Naive thymus-derived CD4-positive, alpha-beta T cell (primary cell): ENCODE results near the gene PTPRF. TPM values are rescaled to one million over a fixed set of nuclear protein-coding genes. Genes with fewer than 3 reads are reported as not detected.

Experiments used
- ATAC-seq: fragments of 150-1000 bp; cut with Tn5 transposase; 2 replicates; pipeline ENCODE4 v1.10.0; 2021; ENCODE audit warnings: mild to moderate bottlenecking, moderate library complexity
- CTCF ChIA-PET: fragments of 350-600 bp; sonication (Branson Sonifier 250); formaldehyde crosslinking; loops from one replicate; lab custom pipeline; 2021; ENCODE audit warnings: antibody characterized with exemption; lab: Charles Lee
- POLR2A ChIA-PET: fragments of 350-600 bp; sonication (Branson Sonifier 250); formaldehyde crosslinking; loops from one replicate; lab custom pipeline; 2021; ENCODE audit warnings: antibody characterized with exemption, inconsistent platforms; lab: Charles Lee
- DNase-seq, 9 donors: peaks; one replicate each; pipeline versions ENCODE4 v3.0.0 to v3.0.0-alpha.2; 2020 to 2022; ENCODE audit warnings: mixed read lengths in 1 of 9
- H3K27ac ChIP-seq: one replicate; pipeline ENCODE4 v1.7.0; 2013; ENCODE audit warnings: mild to moderate bottlenecking, low read depth, low read length, moderate library complexity
- H3K27me3 ChIP-seq, 2 donors: one replicate each; pipeline ENCODE4 v1.7.0; 2013; ENCODE audit warnings: low read length in 2 of 2, mild to moderate bottlenecking in 2 of 2, moderate library complexity in 2 of 2; ENCODE audit not compliant: control insufficient read depth in 2 of 2, insufficient read depth in 2 of 2
- H3K36me3 ChIP-seq, 3 experiments: 1 replicate in 2 of 3; 2 replicates in 1 of 3; pipeline ENCODE4 v1.7.0; 2013; ENCODE audit warnings: low read length in 3 of 3, mild to moderate bottlenecking in 3 of 3, moderate library complexity in 1 of 3; ENCODE audit not compliant: insufficient read depth in 3 of 3, control insufficient read depth in 2 of 3
- H3K4me1 ChIP-seq, 2 donors: one replicate each; pipeline ENCODE4 v1.7.0; 2013; ENCODE audit warnings: low read length in 2 of 2, mild to moderate bottlenecking in 2 of 2, moderate library complexity in 1 of 2; ENCODE audit not compliant: control insufficient read depth in 2 of 2, insufficient read depth in 2 of 2
- H3K4me3 ChIP-seq: 2 replicates; pipeline ENCODE4 v1.7.0; 2013; ENCODE audit warnings: mild to moderate bottlenecking, low read length
- H3K9me3 ChIP-seq, 3 experiments: 1 replicate in 2 of 3; 2 replicates in 1 of 3; pipeline ENCODE4 v1.7.0; 2013; ENCODE audit warnings: low read length in 3 of 3; ENCODE audit not compliant: control insufficient read depth in 2 of 3
- H3K27ac Mint-ChIP-seq, 9 donors: one replicate each; pipeline ENCODE4 v1.8.0; 2020 to 2022; ENCODE audit warnings: mixed read lengths in 9 of 9, mild to moderate bottlenecking in 8 of 9, moderate library complexity in 5 of 9, inconsistent platforms in 2 of 9
- H3K27me3 Mint-ChIP-seq, 5 donors: one replicate each; pipeline ENCODE4 v1.8.0; 2021 to 2022; ENCODE audit warnings: mixed read lengths in 5 of 5, mild to moderate bottlenecking in 1 of 5
- H3K36me3 Mint-ChIP-seq, 5 donors: one replicate each; pipeline ENCODE4 v1.8.0; 2020 to 2022; ENCODE audit warnings: mixed read lengths in 5 of 5, mild to moderate bottlenecking in 3 of 5, inconsistent platforms in 1 of 5
- H3K4me1 Mint-ChIP-seq, 7 donors: one replicate each; pipeline ENCODE4 v1.8.0; 2020 to 2022; ENCODE audit warnings: mixed read lengths in 7 of 7, mild to moderate bottlenecking in 3 of 7, inconsistent platforms in 1 of 7
- H3K4me3 Mint-ChIP-seq, 10 donors: one replicate each; pipeline ENCODE4 v1.8.0; 2020 to 2022; ENCODE audit warnings: mild to moderate bottlenecking in 10 of 10, mixed read lengths in 10 of 10, moderate library complexity in 6 of 10, inconsistent platforms in 2 of 10
- H3K9me3 Mint-ChIP-seq, 11 donors: one replicate each; pipeline ENCODE4 v1.8.0; 2020 to 2022; ENCODE audit warnings: mixed read lengths in 11 of 11, mild to moderate bottlenecking in 4 of 11, inconsistent platforms in 1 of 11, moderate library complexity in 1 of 11
- intact Hi-C, 2 donors: fragments of 100-400 bp; cut with micrococcal nuclease; formaldehyde crosslinking; loops; one replicate each; pipeline ENCODE4 v1.15.1; 2023
- polyA plus RNA-seq, 2 donors: library from polyadenylated mRNA; unstranded; fragments of 300-500 nt; fragmentation: Illumina TruSeq; gene quantifications; one replicate each; pipeline ENCODE4 v1.2.3, GENCODE V29; 2021
- total RNA-seq, 6 experiments: library from RNA in 5 of 6; stranded (reverse) in 5 of 6; gene quantifications; 1 replicate in 5 of 6; 2 replicates in 1 of 6; pipeline ENCODE4 v1.2.3 and lab custom pipeline; 2021 to 2026

The PTPRF gene
- total and polyA plus RNA-seq, 7 experiments from 2014 or later: 0.49 to 2.3 (median 1.8) TPM; not detected in 4

DNA sequence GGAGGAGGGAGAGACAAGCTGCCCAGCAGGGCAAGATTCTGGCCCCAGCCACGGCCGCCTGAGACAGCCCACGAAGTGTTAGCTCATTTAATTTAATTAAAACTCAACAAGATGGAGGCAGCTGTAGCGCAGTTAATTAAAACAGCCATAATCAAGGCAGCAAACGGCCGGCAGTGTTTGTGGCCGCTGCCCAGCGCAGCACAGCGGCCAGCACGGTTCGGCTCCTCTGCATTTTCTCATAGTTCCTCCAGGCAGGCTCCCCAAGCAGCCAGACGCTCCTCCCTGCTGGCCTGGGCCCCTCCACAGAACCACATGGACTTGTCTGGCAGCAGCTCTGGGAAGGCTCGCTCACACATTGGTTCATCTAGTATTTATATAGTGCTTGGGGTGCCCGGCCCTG is 40.0 kb downstream of the PTPRF start:
- no peak overlapping the region for H3K27ac ChIP-seq
- no peaks in the 10 kb centered on the region for H3K9me3 ChIP-seq
- POLR2A ChIA-PET: no interaction called here
- no peak overlapping the region for H3K4me3 ChIP-seq
- no peaks in the 10 kb centered on the region for H3K4me1 ChIP-seq
- CTCF ChIA-PET: no interaction called here
- H3K36me3 ChIP-seq: no peaks in the 10 kb centered on the region
- no peak overlapping the region for H3K27ac Mint-ChIP-seq
- H3K9me3 Mint-ChIP-seq: no peaks in the 10 kb centered on the region
- H3K36me3 Mint-ChIP-seq: no peaks in the 10 kb centered on the region
- no peak overlapping the region for H3K4me3 Mint-ChIP-seq
- peaks cover 0 to 10% (median 4%) of the 10 kb centered on the region in 7 donors for H3K4me1 Mint-ChIP-seq
- intact Hi-C loops: no loop called here
- DNase-seq: no peak
- peaks cover 0 to 8% (median 6%) of the 10 kb centered on the region in 5 donors for H3K27me3 Mint-ChIP-seq
- no peaks in the 10 kb centered on the region for H3K27me3 ChIP-seq
- ATAC-seq: no peak

DNA sequence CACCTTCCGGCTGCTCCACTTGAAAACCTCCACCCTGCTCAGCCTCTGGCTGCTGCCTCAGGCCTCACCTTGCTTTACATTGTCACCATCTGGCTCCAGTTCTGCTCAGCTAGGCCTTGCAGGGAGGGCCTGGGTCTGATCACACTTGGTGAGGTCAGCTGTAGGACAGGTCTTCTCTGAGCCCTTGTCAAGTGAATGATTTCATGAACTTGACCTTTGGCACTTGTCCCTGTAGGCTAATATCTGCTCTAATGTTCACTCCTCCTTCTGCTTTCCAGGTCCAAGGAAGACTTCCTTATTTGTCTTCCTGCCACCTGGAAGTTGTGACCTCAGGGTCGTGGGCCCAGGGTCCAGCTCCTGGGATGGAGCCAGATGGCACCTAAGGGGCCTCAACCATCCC is 41.4 kb downstream of the PTPRF start:
- peak overlapping the region in 1 of 9 donors; percentile 2 for H3K27ac Mint-ChIP-seq

DNA sequence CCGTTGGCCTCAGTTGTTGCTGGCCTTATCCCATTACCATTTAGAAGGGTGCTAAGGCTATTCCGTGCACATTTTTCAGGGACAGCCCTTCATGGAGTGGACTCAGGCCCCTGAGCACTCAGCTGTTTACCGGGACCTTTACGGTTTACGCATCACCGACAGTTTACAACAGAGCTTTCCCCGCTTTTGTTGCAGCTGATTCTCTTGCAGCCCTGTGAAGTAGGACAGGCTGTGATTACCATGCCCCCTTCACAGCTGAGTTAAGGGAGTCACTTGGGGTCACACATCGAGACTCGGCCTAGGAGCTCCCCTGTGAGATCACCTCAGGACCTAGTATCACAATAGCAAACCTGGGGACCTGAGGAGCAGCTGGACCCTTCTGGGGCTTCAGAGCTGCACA is 41.9 kb downstream of the PTPRF start:
- H3K36me3 ChIP-seq: no peaks in the 10 kb centered on the region
- no peak overlapping the region for H3K4me3 ChIP-seq
- H3K9me3 ChIP-seq: no peaks in the 10 kb centered on the region
- no peak overlapping the region for H3K4me3 Mint-ChIP-seq
- no peak overlapping the region for H3K27ac Mint-ChIP-seq
- peaks cover 0 to 3% (median 0%) of the 10 kb centered on the region in 7 donors for H3K4me1 Mint-ChIP-seq
- H3K27me3 Mint-ChIP-seq: no peaks in the 10 kb centered on the region
- DNase-seq (no peak), ATAC-seq (no peak)
- no peaks in the 10 kb centered on the region for H3K36me3 Mint-ChIP-seq
- H3K27me3 ChIP-seq: no peaks in the 10 kb centered on the region
- H3K27ac ChIP-seq: no peak overlapping the region
- ChIA-PET POLR2A (no interaction called here), CTCF (no interaction called here)
- intact Hi-C loops: no loop called here
- no peaks in the 10 kb centered on the region for H3K9me3 Mint-ChIP-seq
- H3K4me1 ChIP-seq: no peaks in the 10 kb centered on the region

More for the DNA sequence above, 41.4 kb downstream of the PTPRF start:
- ChIA-PET POLR2A (no interaction called here), CTCF (no interaction called here)
- peaks cover 0 to 3% (median 0%) of the 10 kb centered on the region in 7 donors for H3K4me1 Mint-ChIP-seq
- H3K9me3 Mint-ChIP-seq: no peaks in the 10 kb centered on the region
- Histone ChIP-seq H3K4me3 (no peak overlapping the region), H3K36me3 (no peaks in the 10 kb centered on the region), H3K4me1 (no peaks in the 10 kb centered on the region), H3K27ac (no peak overlapping the region), H3K27me3 (no peaks in the 10 kb centered on the region), H3K9me3 (no peaks in the 10 kb centered on the region)
- no peaks in the 10 kb centered on the region for H3K36me3 Mint-ChIP-seq
- no peak overlapping the region for H3K4me3 Mint-ChIP-seq
- DNase-seq: no peak
- intact Hi-C loops: no loop called here
- no peaks in the 10 kb centered on the region for H3K27me3 Mint-ChIP-seq
- no peak for ATAC-seq

DNA sequence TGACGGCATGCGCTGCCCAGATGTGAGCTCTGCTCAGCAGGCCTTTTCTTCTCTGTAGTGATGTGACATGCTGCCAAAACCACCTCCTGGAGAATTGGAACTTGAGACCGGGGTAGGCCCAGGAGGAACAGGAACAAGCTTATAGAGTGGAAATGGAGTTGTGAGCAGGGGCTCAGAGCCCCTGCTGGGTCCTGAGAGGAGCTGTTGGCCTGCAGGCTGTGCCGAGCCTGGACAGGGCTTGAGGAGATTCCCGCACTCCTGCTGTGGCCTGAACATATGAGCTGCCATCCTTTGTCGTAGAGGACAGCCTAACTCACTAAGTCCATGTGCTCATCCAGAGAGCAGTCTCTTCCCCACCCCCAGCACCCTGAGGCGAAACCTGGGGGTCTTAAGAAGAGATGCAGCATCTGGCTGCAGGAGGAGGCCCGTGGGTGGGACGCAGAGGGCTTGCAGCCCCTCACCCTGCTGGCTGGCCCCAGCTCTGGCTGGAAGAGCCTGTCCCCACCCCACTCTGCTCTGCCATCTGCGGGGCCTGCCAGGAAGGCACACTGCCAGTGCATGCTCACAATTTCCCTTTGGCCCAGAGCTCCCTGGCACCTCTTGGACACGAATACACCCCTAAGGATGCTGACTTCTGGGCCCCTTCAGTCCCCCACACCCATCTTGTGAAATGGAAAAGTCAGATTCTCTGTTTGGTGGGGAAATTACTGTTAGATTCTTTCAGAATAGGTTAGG is 42.5 kb downstream of the PTPRF start:
- Mint-ChIP-seq H3K9me3 (no peaks in the 10 kb centered on the region), H3K36me3 (no peaks in the 10 kb centered on the region), H3K27me3 (no peaks in the 10 kb centered on the region), H3K27ac (no peak overlapping the region), H3K4me3 (no peak overlapping the region), H3K4me1 (peaks cover 0 to 3% (median 0%) of the 10 kb centered on the region in 7 donors)
- H3K27ac ChIP-seq: no peak overlapping the region
- ChIA-PET POLR2A (no interaction called here), CTCF (no interaction called here)
- no peak for DNase-seq
- ATAC-seq: no peak
- H3K9me3 ChIP-seq: no peaks in the 10 kb centered on the region
- H3K36me3 ChIP-seq: no peaks in the 10 kb centered on the region
- H3K4me3 ChIP-seq: no peak overlapping the region
- no peaks in the 10 kb centered on the region for H3K27me3 ChIP-seq
- intact Hi-C loops: no loop called here
- H3K4me1 ChIP-seq: no peaks in the 10 kb centered on the region

DNA sequence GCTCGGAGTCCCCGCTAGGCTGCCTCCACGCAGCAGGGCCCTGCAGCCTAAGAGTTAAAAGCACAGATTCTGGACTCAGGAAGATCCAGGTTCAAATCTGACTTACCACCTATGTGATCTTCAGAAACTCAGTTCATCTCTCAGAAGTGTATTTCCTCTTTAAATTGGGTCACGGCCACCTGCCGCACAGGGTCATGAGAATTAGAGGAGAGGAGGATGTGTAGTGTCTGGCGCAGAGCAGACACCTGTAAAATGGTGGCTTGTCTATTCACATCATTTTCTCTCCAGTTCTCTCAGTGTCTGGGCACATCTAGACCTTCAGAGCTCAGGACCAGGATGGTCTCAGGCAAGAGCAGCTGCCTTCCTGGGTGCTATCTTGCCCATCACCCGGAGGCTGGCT is 45.8 kb downstream of the PTPRF start:
- no peak overlapping the region for H3K4me3 Mint-ChIP-seq
- H3K27ac Mint-ChIP-seq: no peak overlapping the region
- no peaks in the 10 kb centered on the region for H3K27me3 Mint-ChIP-seq
- Histone ChIP-seq H3K4me1 (no peaks in the 10 kb centered on the region), H3K27ac (no peak overlapping the region), H3K9me3 (no peaks in the 10 kb centered on the region), H3K36me3 (no peaks in the 10 kb centered on the region), H3K4me3 (no peak overlapping the region), H3K27me3 (no peaks in the 10 kb centered on the region)
- intact Hi-C loops: no loop called here
- peaks cover 0 to 3% (median 0%) of the 10 kb centered on the region in 7 donors for H3K4me1 Mint-ChIP-seq
- H3K9me3 Mint-ChIP-seq: no peaks in the 10 kb centered on the region
- ChIA-PET POLR2A (no interaction called here), CTCF (no interaction called here)
- no peaks in the 10 kb centered on the region for H3K36me3 Mint-ChIP-seq
- DNase-seq: no peak
- ATAC-seq: no peak

DNA sequence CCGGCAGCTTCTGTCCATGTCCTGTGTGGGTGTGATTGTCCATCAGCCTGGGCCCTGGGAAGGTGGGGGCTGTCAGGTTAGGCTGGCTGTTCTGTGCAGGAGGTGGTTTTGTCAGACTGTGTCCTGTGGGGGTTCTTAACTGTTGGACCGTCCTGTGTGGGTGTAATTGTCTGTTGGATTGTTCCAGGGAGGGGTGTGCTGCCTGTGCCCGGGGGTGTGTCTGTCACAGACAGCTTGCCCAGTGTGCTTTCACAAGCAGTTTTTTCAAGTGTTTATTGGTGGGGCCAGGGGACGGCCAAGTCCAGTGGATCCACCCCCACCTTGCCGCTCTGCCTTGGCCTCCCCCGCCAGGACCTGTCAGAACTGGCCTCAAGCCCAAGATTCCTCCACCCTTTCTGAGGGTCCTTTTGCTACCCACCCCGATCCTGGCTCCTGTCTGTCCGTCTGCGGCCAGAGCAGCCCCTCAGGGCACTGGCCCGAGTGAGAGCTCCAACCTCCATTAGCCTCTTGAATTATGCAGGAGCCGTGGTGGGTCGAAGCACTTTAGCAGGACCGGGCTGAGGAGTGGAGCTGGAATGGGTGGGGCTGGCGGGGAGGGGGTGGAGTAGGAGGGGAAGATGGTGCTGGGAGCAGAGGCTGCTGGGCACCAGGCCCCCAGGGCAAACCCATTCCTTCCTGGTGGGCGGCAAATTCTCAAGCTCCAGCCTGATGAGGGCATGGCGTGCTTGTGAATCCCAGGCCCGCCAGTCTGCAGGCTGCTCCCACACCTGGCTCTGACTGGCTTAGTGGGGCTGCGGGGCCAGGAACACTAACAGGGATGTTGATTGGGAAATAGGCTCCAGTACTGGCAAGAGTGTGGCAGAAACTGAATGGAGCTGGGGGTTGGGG is 47.2 kb downstream of the PTPRF start:
- intact Hi-C loops: no loop called here
- Mint-ChIP-seq H3K4me1 (peaks cover 0 to 6% (median 0%) of the 10 kb centered on the region in 7 donors), H3K27me3 (no peaks in the 10 kb centered on the region), H3K9me3 (peaks cover 0 to under 1% (median 0%) of the 10 kb centered on the region in 11 donors), H3K36me3 (no peaks in the 10 kb centered on the region), H3K27ac (no peak overlapping the region), H3K4me3 (no peak overlapping the region)
- Histone ChIP-seq H3K27me3 (no peaks in the 10 kb centered on the region), H3K27ac (no peak overlapping the region), H3K4me1 (no peaks in the 10 kb centered on the region), H3K9me3 (no peaks in the 10 kb centered on the region), H3K36me3 (no peaks in the 10 kb centered on the region), H3K4me3 (no peak overlapping the region)
- DNase-seq (no peak), ATAC-seq (no peak)
- ChIA-PET CTCF (no interaction called here), POLR2A (no interaction called here)
